HepG2 (cell line): ENCODE data around the gene CSNK1E. TPM values are rescaled to one million over a fixed set of nuclear protein-coding genes. Genes with fewer than 3 reads are reported as not detected.

Source experiments
- CHD4 ChIP-seq: fragments of 200-600 bp; sonication (generic); IDR thresholded peaks from 2 replicates; pipeline ENCODE4 v1.7.0; 2017; ENCODE audit warnings: mild to moderate bottlenecking, low read length, borderline replicate concordance
- FOXO1 ChIP-seq: sonication (generic); formaldehyde crosslinking; IDR thresholded peaks from 2 replicates; pipeline ENCODE4 v1.4.0; 2020; ENCODE audit warnings: missing genetic modification reagents
- HMG20A ChIP-seq: IDR thresholded peaks from 2 replicates; pipeline ENCODE4 v1.6.1; 2016; ENCODE audit warnings: borderline replicate concordance
- KLF12 ChIP-seq: sonication (generic); formaldehyde crosslinking; IDR thresholded peaks from 2 replicates; pipeline ENCODE4 v1.4.0; 2020; ENCODE audit warnings: missing genetic modification reagents, borderline replicate concordance
- KLF6 ChIP-seq: IDR thresholded peaks from 2 replicates; pipeline ENCODE4 v1.8.0; 2016; ENCODE audit warnings: missing biosample characterization, missing genetic modification reagents
- NCOR1 ChIP-seq: fragments of 200-600 bp; sonication (generic); IDR thresholded peaks from 2 replicates; pipeline ENCODE4 v1.7.0; 2017; ENCODE audit warnings: antibody characterized with exemption, low read length, borderline replicate concordance
- NR2C2 ChIP-seq: sonication (generic); formaldehyde crosslinking; IDR thresholded peaks from 2 replicates; pipeline ENCODE4 v1.4.0; 2020; ENCODE audit warnings: missing genetic modification reagents, mild to moderate bottlenecking, moderate library complexity, borderline replicate concordance
- PLRG1 ChIP-seq: fragments of 450-650 bp; conservative IDR thresholded peaks from 2 replicates; pipeline ENCODE4 v1.6.1; 2016
- POGK ChIP-seq: sonication (generic); formaldehyde crosslinking; conservative IDR thresholded peaks from 2 replicates; pipeline ENCODE4 v1.8.0; 2022; ENCODE audit warnings: mild to moderate bottlenecking, moderate library complexity, missing genetic modification reagents
- RAD21 ChIP-seq: fragments of 450-650 bp; formaldehyde crosslinking; IDR thresholded peaks from 2 replicates; pipeline ENCODE4 v1.5.0; 2020; ENCODE audit warnings: mild to moderate bottlenecking
- RFX5 ChIP-seq: IDR thresholded peaks from 2 replicates; pipeline ENCODE4 v1.6.1; 2011; ENCODE audit warnings: low read depth, low read length, improper control_type of control experiment
- SAP130 ChIP-seq: IDR thresholded peaks from 2 replicates; pipeline ENCODE4 v1.6.1; 2016; ENCODE audit warnings: low read depth
- SP5 ChIP-seq: IDR thresholded peaks from 2 replicates; pipeline ENCODE4 v1.6.1; 2016; ENCODE audit warnings: low read depth, borderline replicate concordance
- ZFP1 ChIP-seq: IDR thresholded peaks from 2 replicates; pipeline ENCODE4 v1.6.1; 2016
- ZNF160 ChIP-seq: sonication (generic); formaldehyde crosslinking; IDR thresholded peaks from 2 replicates; pipeline ENCODE4 v1.8.0; 2022; ENCODE audit warnings: mild to moderate bottlenecking, inconsistent platforms, missing genetic modification reagents
- ZNF441 ChIP-seq: sonication (generic); formaldehyde crosslinking; IDR thresholded peaks from 2 replicates; pipeline ENCODE4 v1.7.0; 2021; ENCODE audit warnings: missing genetic modification reagents, borderline replicate concordance
- ZNF609 ChIP-seq: sonication (generic); formaldehyde crosslinking; IDR thresholded peaks from 2 replicates; pipeline ENCODE4 v1.4.0; 2020; ENCODE audit warnings: mild to moderate bottlenecking, missing genetic modification reagents, borderline replicate concordance
- ZNF792 ChIP-seq: IDR thresholded peaks from 2 replicates; pipeline ENCODE4 v1.6.1; 2016
- polyA plus RNA-seq, 8 experiments: library from polyadenylated mRNA; depleted of rRNA in 3 of 8; stranded (reverse) in 7 of 8; unstranded in 1 of 8; fragments of >200 nt; fragmentation: Illumina TruSeq in 4 of 8; extraction: Trizol in 4 of 8; gene quantifications; 2 replicates each; pipeline versions ENCODE4 v1.2.1 to v1.2.3, GENCODE V29; 2011 to 2016; ENCODE audit warnings: low read depth in 4 of 8, missing spikeins in 1 of 8, mixed read lengths in 1 of 8; ENCODE audit not compliant: insufficient read depth in 1 of 8
- total RNA-seq, 5 experiments: library from RNA; depleted of rRNA; stranded (reverse); fragments of >200 nt; fragmentation: Illumina TruSeq; extraction: Trizol; gene quantifications; 2 replicates each; pipeline ENCODE4 v1.2.3, GENCODE V29; 2016; ENCODE audit warnings: low read depth in 1 of 5
- TF ChIP-seq, protein P1 (sequence below): sonication (generic); IDR thresholded peaks from 2 replicates; pipeline ENCODE4 v1.6.1; 2016; ENCODE audit warnings: low read depth, borderline replicate concordance

Gene CSNK1E
- total and polyA plus RNA-seq, 2 of the 13 experiments (the other 11 are each of a cell fraction or from before 2014, with no cell fraction given), result 34.7 to 129 TPM

DNA sequence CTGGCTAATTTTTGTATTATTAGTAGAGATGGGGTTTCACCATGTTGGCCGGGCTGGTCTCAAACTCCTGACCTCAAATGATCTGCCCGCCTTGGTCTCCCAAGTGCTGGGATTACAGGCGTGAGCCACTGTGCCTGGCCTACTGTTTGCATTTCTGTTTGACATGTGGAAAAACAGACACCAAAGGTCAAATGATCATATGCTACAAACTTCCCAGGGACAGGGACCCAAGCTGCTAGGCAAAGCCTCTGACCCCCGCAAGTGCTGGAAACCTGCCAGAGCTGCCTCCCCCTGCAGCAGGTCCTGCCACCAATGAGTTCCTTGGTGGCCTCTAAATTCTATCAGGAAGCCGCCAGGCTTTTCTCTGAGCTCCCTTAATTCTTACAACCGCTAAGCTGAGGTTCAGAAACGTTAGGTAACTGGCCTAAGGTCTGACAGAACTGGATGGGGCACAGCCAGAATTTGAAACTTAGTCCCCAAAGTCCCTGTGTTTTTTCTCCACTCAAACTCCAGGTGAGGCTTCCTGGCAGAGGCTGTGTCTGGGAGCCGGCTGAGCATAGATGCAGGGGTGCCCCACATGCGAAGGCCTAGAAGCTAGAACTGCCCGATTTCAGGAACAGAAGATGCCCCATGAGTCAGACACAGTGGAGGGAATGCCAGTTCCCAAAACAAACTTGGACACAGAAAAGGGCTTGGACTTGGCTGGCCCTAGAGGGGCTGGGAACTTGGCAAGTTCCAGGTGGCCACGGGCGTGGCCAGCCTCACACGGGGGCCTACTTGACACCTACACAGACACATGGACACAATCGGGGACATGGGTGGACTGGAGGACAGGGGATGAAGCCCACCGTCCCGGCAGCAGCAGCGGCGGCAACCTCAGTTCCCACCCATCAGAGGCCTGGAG, 7.4 kb downstream of the CSNK1E start (continued):
- TF ChIP-seq RFX5, result no peak
- TF ChIP-seq RAD21, result no peak
- 0 out of 2 replicates have a peak, but pooled peaks have one; percentile 36 for TF ChIP-seq ZNF160 (CRISPR knock-in tag)
- no peak for TF ChIP-seq ZNF441 (CRISPR knock-in tag)
- 0 out of 2 replicates have a peak, but pooled peaks have one; percentile 52 for TF ChIP-seq CHD4
- TF ChIP-seq SP5 (CRISPR knock-in tag), result peak; percentile 30; the same call in 1 of the 2 replicates
- TF ChIP-seq POGK (CRISPR knock-in tag), result 0 out of 2 replicates have a peak, but pooled peaks have one; percentile 28
- 0 out of 2 replicates have a peak, but pooled peaks have one; percentile 33 for TF ChIP-seq ZNF792 (CRISPR knock-in tag)
- peak; percentile 97 for TF ChIP-seq SAP130 (CRISPR knock-in tag)
- TF ChIP-seq PLRG1, result no peak
- peak; percentile 85 for TF ChIP-seq NR2C2 (CRISPR knock-in tag)
- no peak for TF ChIP-seq KLF12
- TF ChIP-seq ZNF609 (CRISPR knock-in tag), result peak; percentile 74; the same call in 1 of the 2 replicates
- peak; percentile 21; the same call in 1 of the 2 replicates for TF ChIP-seq NCOR1
- peak; percentile 40; the same call in 1 of the 2 replicates for TF ChIP-seq HMG20A
- TF ChIP-seq KLF6, result no peak
- peak; percentile 51; the same call in 1 of the 2 replicates for TF ChIP-seq ZFP1 (CRISPR knock-in tag)
- peak; percentile 78 for TF ChIP-seq FOXO1 (CRISPR knock-in tag)
- TF ChIP-seq, protein P1, sequence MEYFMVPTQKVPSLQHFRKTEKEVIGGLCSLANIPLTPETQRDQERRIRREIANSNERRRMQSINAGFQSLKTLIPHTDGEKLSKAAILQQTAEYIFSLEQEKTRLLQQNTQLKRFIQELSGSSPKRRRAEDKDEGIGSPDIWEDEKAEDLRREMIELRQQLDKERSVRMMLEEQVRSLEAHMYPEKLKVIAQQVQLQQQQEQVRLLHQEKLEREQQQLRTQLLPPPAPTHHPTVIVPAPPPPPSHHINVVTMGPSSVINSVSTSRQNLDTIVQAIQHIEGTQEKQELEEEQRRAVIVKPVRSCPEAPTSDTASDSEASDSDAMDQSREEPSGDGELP, result peak; percentile 90
